ENCODE results near the gene EGFLAM.

The EGFLAM gene

GRCh38 chr5:38433160-38433861 lies 175.0 kb downstream of the EGFLAM start:
- peaks cover 0 to 2% of the 10 kb centered on the region in 2 experiments for H3K4me1 ChIP-seq (ENCODE audit: control insufficient read depth in 1 of 2, insufficient read depth in 2 of 2, low read length in 2 of 2)
- no peak overlapping the region for H3K4ac ChIP-seq (ENCODE audit: low read depth, low read length)
- no peak overlapping the region for H3K14ac ChIP-seq (ENCODE audit: low read length)
- H2BK12ac ChIP-seq (ENCODE audit: low read length), result no peak overlapping the region
- H3K9me3 ChIP-seq (ENCODE audit: insufficient read depth, low read depth, low read length), result no peaks in the 10 kb centered on the region
- no peak overlapping the region for H3K23ac ChIP-seq (ENCODE audit: low read length)
- H3K27ac ChIP-seq (ENCODE audit: low read depth, low read length), result no peak overlapping the region
- no peak overlapping the region for H2AFZ ChIP-seq (ENCODE audit: insufficient read depth, low read length, poor library complexity)
- H2AK5ac ChIP-seq (ENCODE audit: low read length), result no peak overlapping the region
- no peak overlapping the region for H3K18ac ChIP-seq (ENCODE audit: low read length)
- H3K9ac ChIP-seq (ENCODE audit: low read length), result no peak overlapping the region
- no peak overlapping the region for H2BK5ac ChIP-seq (ENCODE audit: low read depth, low read length, poor library complexity)
- no peaks in the 10 kb centered on the region for H3K27me3 ChIP-seq (ENCODE audit: insufficient read depth, low read length)
- DNase-seq, result no peak
- H3K79me2 ChIP-seq (ENCODE audit: control insufficient read depth, insufficient read depth, low read length, poor library complexity), result no peaks in the 10 kb centered on the region
- H4K91ac ChIP-seq (ENCODE audit: low read depth, low read length), result no peak overlapping the region
- WGBS (ENCODE audit: extremely low coverage, insufficient coverage, insufficient read length), result no CpG with 5 or more reads among the region's 6 CpGs
- H3K4me3 ChIP-seq (ENCODE audit: low read depth, low read length), result no peak overlapping the region
- no peak overlapping the region for H4K12ac ChIP-seq (ENCODE audit: low read depth, low read length)
- H4K8ac ChIP-seq (ENCODE audit: low read depth, low read length), result no peak overlapping the region
- H3K36me3 ChIP-seq (ENCODE audit: control insufficient read depth in 1 of 2, insufficient read depth in 2 of 2, low read length in 2 of 2), result no peaks in the 10 kb centered on the region
- no peak overlapping the region for H2BK120ac ChIP-seq (ENCODE audit: insufficient read depth, low read length, poor library complexity)
- H3K79me1 ChIP-seq (ENCODE audit: low read length), result no peaks in the 10 kb centered on the region
- no peak overlapping the region for H3K4me2 ChIP-seq (ENCODE audit: low read length)

- no CpG with 5 or more reads among the region's 7 CpGs for WGBS (ENCODE audit: extremely low coverage, insufficient coverage, insufficient read length)
- Histone ChIP-seq H3K79me2 (ENCODE audit: control insufficient read depth, insufficient read depth, low read length, poor library complexity) (no peaks in the 10 kb centered on the region), H2AK5ac (ENCODE audit: low read length) (no peak overlapping the region), H2AFZ (ENCODE audit: insufficient read depth, low read length, poor library complexity) (no peak overlapping the region), H3K27me3 (ENCODE audit: insufficient read depth, low read length) (no peaks in the 10 kb centered on the region), H3K4me1 (ENCODE audit: control insufficient read depth in 1 of 2, insufficient read depth in 2 of 2, low read length in 2 of 2) (peaks cover 0 to 2% of the 10 kb centered on the region in 2 experiments), H4K12ac (ENCODE audit: low read depth, low read length) (no peak overlapping the region), H3K79me1 (ENCODE audit: low read length) (no peaks in the 10 kb centered on the region), H3K27ac (ENCODE audit: low read depth, low read length) (no peak overlapping the region), H3K36me3 (ENCODE audit: control insufficient read depth in 1 of 2, insufficient read depth in 2 of 2, low read length in 2 of 2) (no peaks in the 10 kb centered on the region), H3K9ac (ENCODE audit: low read length) (no peak overlapping the region), H3K14ac (ENCODE audit: low read length) (no peak overlapping the region), H4K8ac (ENCODE audit: low read depth, low read length) (no peak overlapping the region), H3K4ac (ENCODE audit: low read depth, low read length) (no peak overlapping the region), H3K9me3 (ENCODE audit: insufficient read depth, low read depth, low read length) (no peaks in the 10 kb centered on the region), H2BK5ac (ENCODE audit: low read depth, low read length, poor library complexity) (no peak overlapping the region), H2BK120ac (ENCODE audit: insufficient read depth, low read length, poor library complexity) (no peak overlapping the region), H4K91ac (ENCODE audit: low read depth, low read length) (no peak overlapping the region), H3K18ac (ENCODE audit: low read length) (no peak overlapping the region), H3K4me3 (ENCODE audit: low read depth, low read length) (no peak overlapping the region), H3K4me2 (ENCODE audit: low read length) (no peak overlapping the region), H3K23ac (ENCODE audit: low read length) (no peak overlapping the region), H2BK12ac (ENCODE audit: low read length) (no peak overlapping the region)
- DNase-seq, result no peak
These were observed 176.8 kb downstream of the EGFLAM start for GRCh38 chr5:38434966-38435705.

- no peak for DNase-seq
- H3K27ac ChIP-seq (ENCODE audit: low read depth, low read length), result no peak overlapping the region
- H3K79me1 ChIP-seq (ENCODE audit: low read length), result no peaks in the 10 kb centered on the region
- no peak overlapping the region for H2BK120ac ChIP-seq (ENCODE audit: insufficient read depth, low read length, poor library complexity)
- no peak overlapping the region for H4K8ac ChIP-seq (ENCODE audit: low read depth, low read length)
- no peaks in the 10 kb centered on the region for H3K79me2 ChIP-seq (ENCODE audit: control insufficient read depth, insufficient read depth, low read length, poor library complexity)
- no peak overlapping the region for H2AK5ac ChIP-seq (ENCODE audit: low read length)
- WGBS (ENCODE audit: extremely low coverage, insufficient coverage, insufficient read length), result no CpG with 5 or more reads among the region's 1 CpG
- H4K12ac ChIP-seq (ENCODE audit: low read depth, low read length), result no peak overlapping the region
- H4K91ac ChIP-seq (ENCODE audit: low read depth, low read length), result no peak overlapping the region
- no peak overlapping the region for H3K23ac ChIP-seq (ENCODE audit: low read length)
- no peak overlapping the region for H3K4me2 ChIP-seq (ENCODE audit: low read length)
- H3K27me3 ChIP-seq (ENCODE audit: insufficient read depth, low read length), result no peaks in the 10 kb centered on the region
- no peak overlapping the region for H3K4ac ChIP-seq (ENCODE audit: low read depth, low read length)
- no peaks in the 10 kb centered on the region for H3K36me3 ChIP-seq (ENCODE audit: control insufficient read depth in 1 of 2, insufficient read depth in 2 of 2, low read length in 2 of 2)
- H3K4me1 ChIP-seq (ENCODE audit: control insufficient read depth in 1 of 2, insufficient read depth in 2 of 2, low read length in 2 of 2), result peaks cover 0 to 2% of the 10 kb centered on the region in 2 experiments
- no peak overlapping the region for H2BK12ac ChIP-seq (ENCODE audit: low read length)
- H3K9ac ChIP-seq (ENCODE audit: low read length), result no peak overlapping the region
- H3K14ac ChIP-seq (ENCODE audit: low read length), result no peak overlapping the region
- no peak overlapping the region for H2BK5ac ChIP-seq (ENCODE audit: low read depth, low read length, poor library complexity)
- H3K9me3 ChIP-seq (ENCODE audit: insufficient read depth, low read depth, low read length), result no peaks in the 10 kb centered on the region
- H2AFZ ChIP-seq (ENCODE audit: insufficient read depth, low read length, poor library complexity), result no peak overlapping the region
- no peak overlapping the region for H3K18ac ChIP-seq (ENCODE audit: low read length)
- H3K4me3 ChIP-seq (ENCODE audit: low read depth, low read length), result no peak overlapping the region
These were observed 180.4 kb downstream of the EGFLAM start for GRCh38 chr5:38438757-38439156.

- no peak overlapping the region for H4K8ac ChIP-seq (ENCODE audit: low read depth, low read length)
- DNase-seq, result peak; percentile 84 to 98
- no peak overlapping the region for H3K9ac ChIP-seq (ENCODE audit: low read length)
- H4K12ac ChIP-seq (ENCODE audit: low read depth, low read length), result no peak overlapping the region
- H3K27me3 ChIP-seq (ENCODE audit: insufficient read depth, low read length), result no peaks in the 10 kb centered on the region
- H3K18ac ChIP-seq (ENCODE audit: low read length), result no peak overlapping the region
- H3K23ac ChIP-seq (ENCODE audit: low read length), result no peak overlapping the region
- H3K27ac ChIP-seq (ENCODE audit: low read depth, low read length), result no peak overlapping the region
- no peak overlapping the region for H2AFZ ChIP-seq (ENCODE audit: insufficient read depth, low read length, poor library complexity)
- no peak overlapping the region for H2AK5ac ChIP-seq (ENCODE audit: low read length)
- H2BK12ac ChIP-seq (ENCODE audit: low read length), result no peak overlapping the region
- no peaks in the 10 kb centered on the region for H3K79me1 ChIP-seq (ENCODE audit: low read length)
- H2BK5ac ChIP-seq (ENCODE audit: low read depth, low read length, poor library complexity), result no peak overlapping the region
- peaks cover 0 to 2% of the 10 kb centered on the region in 2 experiments for H3K4me1 ChIP-seq (ENCODE audit: control insufficient read depth in 1 of 2, insufficient read depth in 2 of 2, low read length in 2 of 2)
- H3K4ac ChIP-seq (ENCODE audit: low read depth, low read length), result no peak overlapping the region
- no peaks in the 10 kb centered on the region for H3K9me3 ChIP-seq (ENCODE audit: insufficient read depth, low read depth, low read length)
- no peaks in the 10 kb centered on the region for H3K36me3 ChIP-seq (ENCODE audit: control insufficient read depth in 1 of 2, insufficient read depth in 2 of 2, low read length in 2 of 2)
- H3K4me2 ChIP-seq (ENCODE audit: low read length), result no peak overlapping the region
- H3K4me3 ChIP-seq (ENCODE audit: low read depth, low read length), result no peak overlapping the region
- no peak overlapping the region for H4K91ac ChIP-seq (ENCODE audit: low read depth, low read length)
- no peak overlapping the region for H3K14ac ChIP-seq (ENCODE audit: low read length)
- WGBS (ENCODE audit: extremely low coverage, insufficient coverage, insufficient read length), result no CpG with 5 or more reads among the region's 9 CpGs
- no peaks in the 10 kb centered on the region for H3K79me2 ChIP-seq (ENCODE audit: control insufficient read depth, insufficient read depth, low read length, poor library complexity)
- H2BK120ac ChIP-seq (ENCODE audit: insufficient read depth, low read length, poor library complexity), result no peak overlapping the region
These were observed 183.3 kb downstream of the EGFLAM start for GRCh38 chr5:38441453-38442246.
